Measurements from ENCODE around the gene EIF2S3.

DNA sequence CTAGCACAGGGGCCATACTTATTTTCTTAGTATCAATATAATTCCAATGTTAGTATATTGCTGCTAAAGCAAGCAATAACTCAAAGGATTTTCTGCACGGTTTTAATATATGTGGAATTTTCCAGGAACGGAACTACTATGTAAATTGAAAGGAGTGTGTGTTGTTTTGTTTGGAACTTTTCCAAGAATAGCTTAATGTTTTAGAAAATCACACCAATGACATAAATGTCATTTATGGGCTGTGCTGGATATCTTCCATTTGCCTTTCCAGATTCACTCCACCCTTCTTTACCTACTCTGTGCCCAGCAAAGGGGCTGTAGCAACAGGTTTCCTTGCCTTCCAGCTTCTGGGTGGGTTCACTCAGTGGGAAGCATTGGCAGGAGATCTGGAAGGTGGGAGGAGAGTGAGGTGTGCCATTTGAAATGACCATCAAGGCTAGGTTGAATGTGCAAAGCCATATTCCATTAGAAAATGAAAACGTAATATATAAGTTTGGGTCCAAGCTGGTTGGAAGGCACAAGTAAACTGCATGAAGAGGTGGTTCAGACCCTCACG, 69.6 kb downstream of the EIF2S3 start:
- TF ChIP-seq, protein P1, sequence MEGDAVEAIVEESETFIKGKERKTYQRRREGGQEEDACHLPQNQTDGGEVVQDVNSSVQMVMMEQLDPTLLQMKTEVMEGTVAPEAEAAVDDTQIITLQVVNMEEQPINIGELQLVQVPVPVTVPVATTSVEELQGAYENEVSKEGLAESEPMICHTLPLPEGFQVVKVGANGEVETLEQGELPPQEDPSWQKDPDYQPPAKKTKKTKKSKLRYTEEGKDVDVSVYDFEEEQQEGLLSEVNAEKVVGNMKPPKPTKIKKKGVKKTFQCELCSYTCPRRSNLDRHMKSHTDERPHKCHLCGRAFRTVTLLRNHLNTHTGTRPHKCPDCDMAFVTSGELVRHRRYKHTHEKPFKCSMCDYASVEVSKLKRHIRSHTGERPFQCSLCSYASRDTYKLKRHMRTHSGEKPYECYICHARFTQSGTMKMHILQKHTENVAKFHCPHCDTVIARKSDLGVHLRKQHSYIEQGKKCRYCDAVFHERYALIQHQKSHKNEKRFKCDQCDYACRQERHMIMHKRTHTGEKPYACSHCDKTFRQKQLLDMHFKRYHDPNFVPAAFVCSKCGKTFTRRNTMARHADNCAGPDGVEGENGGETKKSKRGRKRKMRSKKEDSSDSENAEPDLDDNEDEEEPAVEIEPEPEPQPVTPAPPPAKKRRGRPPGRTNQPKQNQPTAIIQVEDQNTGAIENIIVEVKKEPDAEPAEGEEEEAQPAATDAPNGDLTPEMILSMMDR (IDR thresholded peaks at IDR 0.05; ENCODE audit: low read depth, low read length) = no peak
- no peak for TF ChIP-seq EZH2phosphoT487 (IDR thresholded peaks at IDR 0.05; ENCODE audit: low read depth)

Data from OCI-LY3 (cell line).